GM19351 (cell line): ENCODE results near the gene FAM13C.
"Not testable (repeated sequence)": the region's sequence is repeated elsewhere in the genome, so short reads cannot be mapped to it uniquely, and the experiment has no call there.

Experiments
- ATAC-seq: cut with Tn5 transposase; IDR thresholded peaks from one replicate; pipeline ENCODE4 v1.9.1; 2021; ENCODE audit warnings: mild to moderate bottlenecking, moderate library complexity; ENCODE audit not compliant: unreplicated experiment

Gene FAM13C

DNA sequence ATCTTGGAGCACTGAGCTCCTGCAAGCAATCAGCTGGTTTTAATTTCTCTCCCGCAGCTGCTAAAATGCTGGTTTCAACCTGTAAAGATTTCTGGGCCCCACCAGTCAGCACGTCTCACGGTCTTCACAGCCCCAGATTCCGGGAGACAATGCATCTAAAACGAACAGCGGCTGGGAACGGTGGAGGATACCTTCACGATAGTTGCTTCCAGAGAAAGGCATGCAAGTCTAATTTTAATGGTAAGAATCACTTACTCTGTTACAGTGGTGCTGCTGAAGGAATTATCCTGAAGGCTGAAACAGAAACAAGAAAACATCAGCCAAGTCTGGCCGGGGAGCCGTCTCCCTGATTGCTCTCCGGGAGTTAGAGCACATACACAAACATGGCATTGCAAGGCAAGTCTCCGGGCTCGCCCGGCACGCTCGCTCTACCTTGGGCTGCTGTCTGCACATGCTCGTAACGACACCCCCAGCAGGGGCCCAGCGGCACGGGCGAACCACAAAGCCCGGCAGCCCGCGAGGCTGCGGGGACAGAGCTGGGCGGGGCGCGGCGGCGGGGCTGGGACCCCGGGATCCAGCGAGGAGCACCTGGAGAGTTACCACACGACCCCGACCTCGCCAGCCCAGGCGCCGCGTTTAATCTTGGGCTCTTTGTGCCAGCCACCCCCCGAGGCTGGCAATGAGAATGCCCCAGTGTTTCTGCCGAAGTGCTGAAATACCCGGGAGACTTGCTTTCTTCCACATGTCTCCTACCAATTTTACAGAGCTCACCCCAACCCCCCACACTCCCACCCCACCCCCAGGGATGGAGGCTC lies at the start of gene FAM13C:
FAM13C (minus strand) TSS at position 406 of the 815 bp plus-strand sequence; CDS start at position 317, 89 bp downstream.
- peak; percentile 72 for ATAC-seq

DNA sequence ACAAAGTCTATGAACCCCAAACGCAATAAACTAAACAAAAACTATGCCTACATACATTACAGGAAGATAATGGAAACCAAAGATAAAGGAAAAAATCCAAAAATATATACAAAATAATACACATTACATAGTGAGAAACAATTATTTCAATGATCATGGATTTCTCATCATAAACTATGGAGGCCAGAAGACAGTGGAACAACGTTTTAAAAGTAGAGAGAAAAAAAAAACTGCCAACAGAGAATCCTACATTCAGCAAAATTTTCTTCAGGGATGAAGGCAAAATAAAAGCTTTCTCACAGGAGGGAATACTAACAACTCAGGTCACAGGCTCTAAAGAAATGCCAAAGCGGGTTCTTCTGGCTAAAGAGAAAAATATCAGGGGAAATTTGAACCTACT lies 42.9 kb upstream of the FAM13C start:
- ATAC-seq: no peak

DNA sequence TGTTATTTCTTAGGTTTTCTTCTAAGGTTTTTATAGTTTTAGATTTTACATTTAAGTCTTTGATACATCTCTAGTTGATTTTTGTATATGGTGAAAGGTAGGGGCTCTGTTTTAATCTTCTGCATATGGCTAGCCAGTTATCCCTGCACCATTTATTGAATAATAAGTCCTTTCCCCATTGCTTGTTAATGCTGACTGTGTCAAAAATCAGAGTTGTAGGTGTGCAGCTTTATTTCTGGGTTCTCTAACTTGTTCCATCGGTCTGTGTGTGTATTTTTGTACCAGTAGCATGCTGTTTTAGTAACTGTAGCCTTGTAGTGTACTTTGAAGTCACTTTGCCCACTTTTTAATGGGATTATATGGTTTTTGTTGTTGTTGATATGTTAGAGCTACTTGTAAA lies 37.9 kb upstream of the FAM13C start:
- no peak for ATAC-seq

DNA sequence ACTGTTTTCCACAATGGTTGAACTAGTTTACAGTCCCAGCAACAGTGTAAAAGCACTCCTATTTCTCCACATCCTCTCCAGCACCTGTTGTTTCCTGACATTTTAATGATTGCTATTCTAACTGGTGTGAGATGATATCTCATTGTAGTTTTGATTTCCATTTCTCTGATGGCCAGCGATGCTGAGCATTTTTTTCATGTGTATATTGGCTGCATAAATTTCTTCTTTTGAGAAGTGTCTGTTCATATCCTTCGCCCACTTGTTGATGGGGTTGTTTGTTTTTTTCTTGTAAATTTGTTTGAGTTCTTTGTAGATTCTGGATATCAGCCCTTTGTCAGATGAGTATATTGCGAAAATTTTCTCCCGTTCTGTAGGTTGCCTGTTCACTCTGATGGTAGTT lies 37.0 kb upstream of the FAM13C start:
- ATAC-seq: not testable (repeated sequence)

DNA sequence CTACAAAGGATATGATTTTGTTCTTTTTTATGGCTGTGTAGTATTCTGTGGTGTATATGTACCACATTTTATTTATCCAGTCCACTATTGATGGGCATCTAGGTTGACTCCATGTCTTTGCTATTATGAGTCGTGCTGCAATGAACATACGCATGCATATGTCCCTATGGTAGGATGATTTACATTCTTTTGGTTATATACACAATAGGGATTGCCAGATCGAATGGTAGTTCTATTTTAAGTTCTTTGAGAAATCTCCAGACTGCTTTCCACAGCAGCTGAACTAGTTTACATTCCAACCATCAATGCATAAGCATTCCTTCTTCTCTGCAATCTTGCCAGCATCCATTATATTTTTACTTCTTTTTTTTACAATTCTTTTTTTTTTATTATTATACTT lies 35.6 kb upstream of the FAM13C start:
- no peak for ATAC-seq

DNA sequence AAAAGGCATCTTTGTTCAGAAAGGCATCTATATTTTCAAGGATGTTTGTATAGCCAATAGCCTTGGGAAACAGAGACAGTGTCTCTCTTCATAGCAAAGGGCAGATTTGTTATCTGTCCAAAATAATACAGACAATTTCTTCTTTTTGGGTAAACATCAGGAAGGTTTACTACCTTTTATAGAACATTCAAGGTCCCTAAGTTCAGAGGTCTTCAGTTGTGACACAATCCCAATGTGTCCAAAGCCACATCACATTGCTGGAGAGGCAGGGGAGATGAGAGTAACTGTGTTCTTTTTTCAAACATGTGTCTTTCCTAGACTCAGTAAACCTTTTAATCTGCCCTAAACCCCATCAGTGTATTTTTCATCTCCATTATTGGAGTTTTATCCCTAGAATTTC lies 33.6 kb upstream of the FAM13C start:
- ATAC-seq: no peak

DNA sequence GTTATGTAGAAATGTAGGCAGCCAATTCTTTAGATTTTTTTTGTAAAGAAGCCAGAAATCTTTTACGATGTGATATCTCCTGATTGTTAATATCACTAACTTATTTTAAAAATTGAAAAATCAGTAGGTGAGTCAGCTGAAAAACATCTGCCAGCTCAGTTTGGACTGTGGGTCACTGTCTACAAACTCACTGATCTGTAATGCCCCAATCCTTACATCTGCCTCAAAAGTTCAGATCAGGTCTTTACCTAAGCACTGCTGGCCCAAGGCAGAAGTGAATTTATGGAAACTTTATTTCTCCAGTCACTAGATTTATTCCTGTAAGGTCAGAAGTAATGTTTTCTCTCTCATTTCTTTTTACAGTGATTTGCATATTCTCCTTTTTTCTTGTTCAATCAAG lies 31.0 kb upstream of the FAM13C start:
- no peak for ATAC-seq

DNA sequence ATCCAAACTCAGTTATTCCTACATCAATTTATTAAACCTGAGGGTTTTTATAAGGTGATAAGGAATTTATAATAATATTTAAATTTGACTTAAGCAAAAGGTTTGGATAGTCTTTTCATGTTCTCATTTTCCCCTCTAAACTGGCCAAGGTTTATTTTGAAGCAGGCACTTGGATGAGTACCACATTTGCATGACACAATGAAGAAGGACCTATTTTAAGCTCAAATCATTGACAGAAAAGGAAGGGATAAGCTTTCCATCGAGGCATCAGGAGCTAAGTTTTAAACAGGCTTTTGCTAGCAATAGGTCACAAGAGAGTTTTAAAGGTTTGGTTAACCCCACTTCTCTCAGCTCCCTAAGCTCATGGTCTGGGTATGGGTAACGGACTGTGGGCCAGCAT lies 28.7 kb upstream of the FAM13C start:
- ATAC-seq: no peak

DNA sequence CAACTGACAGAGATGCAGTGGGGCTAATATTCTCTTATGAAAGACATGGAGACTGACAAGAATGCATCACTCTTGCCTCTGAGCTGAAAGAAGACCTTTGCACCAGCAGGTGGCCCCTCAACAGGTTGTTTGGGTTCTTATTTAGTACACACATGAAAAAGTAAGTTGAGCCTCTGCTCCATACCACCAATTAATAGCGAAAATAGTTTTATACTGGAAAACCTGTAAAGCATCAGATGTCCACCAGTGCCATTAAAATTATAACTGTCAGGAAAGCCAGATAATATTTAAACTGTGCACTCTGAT lies 26.3 kb upstream of the FAM13C start:
- no peak for ATAC-seq

DNA sequence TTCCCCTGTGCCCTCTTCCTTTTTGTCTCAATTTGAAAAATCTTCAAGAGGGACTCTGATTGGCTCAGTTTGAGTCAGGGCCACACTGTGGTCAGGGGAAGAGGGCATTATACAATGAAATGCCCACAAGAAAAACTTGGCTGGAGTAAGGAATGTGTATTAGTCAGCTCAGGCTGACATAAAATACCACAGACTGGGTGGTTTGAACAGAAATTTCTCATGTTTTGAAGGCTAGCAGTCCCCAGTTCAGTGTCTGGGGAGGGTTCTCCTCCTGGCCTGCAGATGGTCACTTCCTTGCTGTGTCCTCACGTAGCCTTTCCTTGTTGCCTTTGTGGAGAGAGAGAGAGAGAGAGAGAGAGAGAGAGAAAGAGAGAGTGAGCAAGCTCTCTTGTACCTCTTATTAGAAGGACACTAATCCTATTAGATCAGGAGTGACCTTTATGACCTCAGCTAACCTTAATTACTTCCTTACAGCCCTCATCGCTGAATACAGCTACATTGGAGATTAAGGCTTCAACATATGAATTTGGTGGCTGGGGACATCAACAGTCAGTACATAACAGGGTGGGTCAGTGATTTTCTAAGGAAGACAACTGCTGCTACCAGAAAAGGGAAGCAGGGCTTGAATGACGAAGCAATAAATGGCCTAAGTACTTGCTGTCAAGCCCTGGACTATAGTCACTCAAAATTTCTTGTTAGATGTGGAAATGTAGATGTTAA lies 25.8 kb upstream of the FAM13C start:
- no peak for ATAC-seq

DNA sequence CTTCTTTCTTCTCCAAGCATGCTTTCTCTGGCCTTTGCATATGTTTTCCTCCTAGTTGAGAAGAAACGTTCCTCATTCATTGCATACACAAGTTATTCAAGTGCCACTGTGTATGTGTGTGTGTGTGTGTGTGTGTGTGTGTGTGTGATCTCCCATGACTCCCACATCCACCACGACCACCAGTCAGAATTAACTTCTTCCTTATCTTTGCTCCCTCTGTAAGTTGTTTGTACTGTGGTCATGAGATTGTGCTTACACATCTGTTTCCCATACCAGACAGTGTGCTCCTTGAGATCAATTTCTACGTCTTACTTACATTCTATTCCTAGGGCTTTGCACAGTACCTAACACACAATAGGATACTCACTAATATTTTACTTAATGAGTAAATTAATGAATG lies 22.4 kb upstream of the FAM13C start:
- ATAC-seq: no peak

DNA sequence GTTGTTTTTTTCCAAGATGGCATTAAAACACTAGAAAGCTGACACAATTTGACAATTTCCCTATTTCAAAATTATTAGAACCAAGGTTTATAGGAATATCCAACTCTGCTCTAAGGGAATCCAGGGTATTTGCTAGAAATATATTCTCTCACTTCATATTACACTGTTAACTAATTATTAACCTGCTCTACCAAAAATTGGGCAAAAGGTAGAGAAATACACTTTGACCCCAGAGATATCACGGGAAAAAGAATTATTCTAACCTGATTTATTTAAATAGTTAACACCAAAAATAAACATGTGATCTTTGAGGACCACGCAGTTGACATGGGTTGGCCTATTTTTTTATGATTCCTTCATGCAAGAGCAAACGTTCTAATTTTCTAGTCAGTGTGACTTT lies 21.6 kb upstream of the FAM13C start:
- no peak for ATAC-seq

DNA sequence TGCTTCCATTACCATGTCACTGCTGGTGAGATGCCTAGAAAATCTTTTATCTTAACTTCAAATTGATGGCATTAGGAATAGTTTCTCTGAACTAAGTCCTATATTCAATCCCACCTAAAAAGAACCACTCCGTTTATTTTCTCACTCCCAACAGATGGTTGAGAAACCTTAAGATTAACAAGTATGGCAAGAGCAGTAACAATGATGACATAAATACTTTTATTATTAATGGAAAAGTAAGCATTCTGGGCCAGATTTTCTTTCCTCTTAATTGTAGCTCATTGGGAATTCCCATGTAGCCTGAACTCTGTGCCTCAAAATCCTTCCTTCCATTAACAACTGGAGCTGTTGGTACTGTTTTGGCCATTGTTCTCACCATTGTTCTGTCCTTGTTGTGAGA lies 21.1 kb upstream of the FAM13C start:
- no peak for ATAC-seq

DNA sequence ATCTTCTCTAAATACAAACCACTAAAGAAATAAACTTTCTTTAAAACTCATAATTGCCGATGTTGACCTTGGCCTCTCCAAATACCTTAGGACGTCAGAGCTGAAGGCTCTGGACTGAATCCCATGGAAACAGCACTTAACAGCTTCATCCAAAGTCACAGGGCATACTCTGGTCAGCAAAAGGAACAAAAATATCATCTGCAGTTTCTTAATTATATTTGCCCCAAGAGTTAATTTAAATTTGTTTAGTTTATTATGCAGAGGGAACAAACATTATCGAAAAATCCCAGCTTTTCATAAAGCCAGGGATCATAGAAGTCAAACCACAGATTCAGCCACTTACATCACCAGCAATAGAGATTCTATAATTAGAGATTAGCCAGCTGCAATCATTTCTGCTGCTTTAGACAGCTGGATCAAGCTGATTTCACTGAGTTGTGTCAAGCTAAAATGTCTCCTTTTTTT lies 20.5 kb upstream of the FAM13C start:
- no peak for ATAC-seq

DNA sequence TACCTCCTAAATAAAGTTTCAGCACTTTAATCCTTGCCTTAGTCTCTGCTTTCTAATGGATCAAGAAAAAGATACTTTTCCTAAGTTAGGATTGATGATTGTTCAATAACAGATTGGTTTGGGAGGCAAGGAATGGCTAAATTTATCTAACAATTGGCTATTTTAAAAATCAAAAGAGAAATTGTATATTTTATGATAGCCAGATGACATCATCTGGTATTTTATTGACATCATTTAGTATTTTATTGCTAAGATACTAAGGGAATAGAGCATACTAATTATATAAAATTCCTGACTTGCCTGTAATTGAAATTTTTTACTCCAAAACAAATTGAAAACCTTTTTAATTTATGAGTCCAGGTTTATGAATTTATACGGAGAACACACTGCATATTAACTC lies 19.3 kb upstream of the FAM13C start:
- no peak for ATAC-seq

DNA sequence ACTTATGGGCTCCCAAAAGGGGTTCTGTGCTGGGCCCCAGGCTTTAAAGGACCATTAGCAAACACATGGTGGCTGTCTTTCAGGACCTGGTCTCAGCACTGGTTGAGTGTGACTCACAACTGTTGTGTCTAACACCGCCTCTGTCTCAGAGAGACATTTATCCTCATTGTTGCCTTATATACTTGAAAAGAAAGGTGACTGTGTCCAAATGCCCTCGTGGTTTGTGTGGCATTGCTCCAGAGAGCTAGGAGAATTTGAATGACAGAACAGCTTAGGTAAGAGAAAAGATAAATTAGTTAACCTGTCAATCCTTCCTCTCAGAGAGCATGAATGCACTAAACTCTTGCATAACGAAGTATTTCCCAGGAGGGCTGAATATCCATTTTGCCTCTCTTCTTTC lies 14.5 kb upstream of the FAM13C start:
- ATAC-seq: no peak

DNA sequence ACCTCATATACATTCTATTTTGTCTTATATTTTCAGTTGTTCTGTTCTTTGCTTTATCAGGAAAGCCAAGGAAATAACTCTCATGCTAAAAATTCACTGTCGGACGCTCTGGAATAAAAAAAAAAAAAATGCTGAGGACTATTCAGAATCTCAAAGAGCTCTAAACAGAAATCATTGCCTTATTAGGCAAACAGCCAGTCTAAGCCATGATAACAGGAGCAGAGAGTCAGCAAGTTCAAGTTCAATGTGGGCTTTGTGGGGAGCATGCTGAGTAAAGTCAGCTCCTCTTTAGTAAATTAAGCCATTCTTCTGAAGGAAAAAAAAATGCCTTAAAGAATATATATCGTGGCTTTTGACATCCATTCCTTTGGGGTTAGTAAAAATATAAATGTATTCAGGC lies 13.6 kb upstream of the FAM13C start:
- no peak for ATAC-seq

DNA sequence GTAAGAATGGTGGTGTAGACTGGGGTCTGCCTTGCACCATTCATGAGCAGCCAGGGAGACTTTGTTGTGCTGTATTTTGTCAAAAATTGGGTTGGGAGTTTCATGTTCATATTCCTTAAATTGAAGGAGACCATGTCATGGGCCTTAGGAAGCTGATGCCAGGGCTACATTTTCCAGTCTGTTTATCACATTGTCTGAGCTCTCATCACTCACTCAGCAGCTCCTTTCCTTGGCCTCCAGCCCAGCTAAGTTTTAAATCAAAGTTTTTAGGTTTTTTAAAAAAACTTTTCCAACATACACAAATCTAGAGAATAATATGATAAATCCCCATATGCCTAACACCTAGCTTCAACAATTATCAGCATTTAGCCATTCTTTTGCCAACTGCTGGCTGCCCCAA lies 12.6 kb upstream of the FAM13C start:
- no peak for ATAC-seq

DNA sequence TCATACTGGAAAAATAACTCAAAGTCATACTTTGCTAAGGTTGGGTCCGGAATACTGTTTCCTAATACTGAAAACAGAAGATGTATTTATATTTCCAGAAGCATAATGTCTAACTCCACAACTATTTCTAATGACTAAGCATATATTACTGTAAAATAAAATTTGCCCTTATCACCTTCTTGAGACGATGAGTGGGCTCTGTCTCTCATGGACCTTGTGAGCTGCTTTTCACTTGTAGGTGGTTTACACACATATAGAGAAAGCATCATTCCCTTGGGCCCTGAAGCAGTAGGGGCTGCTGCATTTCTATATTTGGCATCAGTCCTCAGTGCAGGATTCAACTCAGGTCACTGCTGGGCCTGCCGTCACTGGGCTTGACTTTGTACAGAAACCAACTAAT lies 10.7 kb upstream of the FAM13C start:
- no peak for ATAC-seq

DNA sequence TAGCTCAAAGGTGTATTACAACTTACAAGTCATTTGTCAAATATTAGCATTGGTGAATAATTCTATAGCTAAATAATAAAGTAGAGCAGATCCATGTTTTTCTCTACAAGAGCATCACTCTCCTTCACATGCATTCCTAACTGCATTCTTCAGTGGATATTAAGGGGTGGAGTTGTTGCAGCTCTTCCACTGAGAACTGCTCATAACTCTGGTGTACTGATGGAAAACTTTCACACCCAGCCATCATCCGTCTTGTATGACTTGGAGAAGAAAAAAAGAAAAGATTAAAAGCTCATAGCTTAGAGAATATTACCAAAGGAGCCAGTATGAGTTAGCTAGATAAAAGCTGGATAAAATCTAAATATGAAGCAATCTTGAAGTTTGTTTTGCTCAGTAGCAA lies 10.2 kb upstream of the FAM13C start:
- no peak for ATAC-seq

DNA sequence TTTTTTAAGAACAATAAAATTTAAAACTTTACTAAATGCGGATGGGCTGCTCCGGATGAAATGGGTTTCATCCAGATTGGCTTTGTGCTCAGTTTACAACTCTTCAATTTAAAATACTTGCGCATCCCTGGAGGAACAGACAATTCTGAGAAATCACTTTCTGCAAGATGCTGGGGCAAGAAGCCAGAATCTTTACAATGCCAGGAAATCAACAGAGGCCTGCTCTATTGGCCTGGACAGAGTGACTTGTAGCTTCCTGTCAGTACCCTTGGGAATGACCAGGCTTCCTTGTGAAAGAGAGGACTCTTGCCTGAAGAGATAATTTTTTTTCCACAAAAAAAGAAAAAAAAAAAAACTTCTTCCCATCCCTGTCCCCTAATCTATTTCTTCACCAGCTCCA lies 3.9 kb upstream of the FAM13C start:
- ATAC-seq: no peak

DNA sequence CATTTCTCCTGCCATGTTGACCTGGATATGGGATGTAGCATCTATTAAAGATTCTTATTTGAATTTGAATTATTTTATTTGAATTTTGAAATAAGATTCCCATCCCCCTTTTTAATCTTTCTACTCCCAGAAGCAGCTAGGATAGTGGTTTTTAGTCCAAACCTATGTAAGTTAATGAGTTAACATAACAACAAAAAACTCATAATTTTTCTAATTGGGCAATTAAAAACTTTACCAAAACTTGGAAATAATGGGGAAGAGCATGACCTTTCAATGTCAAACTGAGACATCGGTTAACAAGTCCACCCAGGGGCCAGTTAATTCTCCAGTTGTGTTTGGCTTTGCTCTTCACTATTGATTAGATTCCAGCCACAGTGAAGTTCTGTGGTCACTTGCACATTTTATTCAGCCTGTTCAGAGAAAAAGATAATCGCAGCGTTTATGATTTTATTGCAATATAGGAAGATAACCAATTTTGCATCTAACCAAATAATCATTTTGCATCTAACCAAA lies 1.2 kb upstream of the FAM13C start:
- ATAC-seq: no peak
